GM12878 (cell line): ENCODE data around the gene ESR1. TPM values are rescaled to one million over a fixed set of nuclear protein-coding genes. Genes with fewer than 3 reads are reported as not detected.

Experiments used
- ATAC-seq: fragments of 200-7000 bp; cut with Tn5 transposase; 3 replicates; pipeline ENCODE4 v1.9.1; 2020; ENCODE audit warnings: mild to moderate bottlenecking, moderate library complexity
- BruUV-seq: library from RNA; stranded (reverse); fragments of 400-500 nt; replicated peaks from 2 replicates; lab custom pipeline; 2021; lab: Mats Ljungman, UMichigan
- CTCF ChIA-PET: fragments of 300-600 bp; sonication (Branson Sonifier 250); formaldehyde crosslinking; extraction: SDS; loops from one replicate; lab custom pipeline; 2021; ENCODE audit warnings: inconsistent platforms; lab: Yijun Ruan, JAX
- POLR2A ChIA-PET: fragments of 350-600 bp; formaldehyde crosslinking; extraction: SDS; loops from one replicate; lab custom pipeline; 2021; ENCODE audit warnings: inconsistent platforms; lab: Charles Lee
- RAD21 ChIA-PET: fragments of 300-600 bp; sonication (Branson Sonifier 250); formaldehyde crosslinking; loops from one replicate; lab custom pipeline; 2023; ENCODE audit warnings: antibody characterized with exemption; ENCODE audit not compliant: unreplicated experiment; lab: Charles Lee
- SMC1A ChIA-PET: fragments of 300-600 bp; sonication (Branson Sonifier 250); formaldehyde crosslinking; loops from one replicate; lab custom pipeline; 2023; ENCODE audit not compliant: unreplicated experiment, uncharacterized antibody; lab: Charles Lee
- DNase-seq: peaks from one replicate; pipeline ENCODE4 v3.0.0-alpha.2; 2011; ENCODE audit warnings: low read depth, low spot score
- FAIRE-seq: peaks from 3 replicates; lab custom pipeline; 2011; peaks lifted over from hg19 to GRCh38; lab: Jason Lieb, UNC
- H2AFZ ChIP-seq: 2 replicates; pipeline ENCODE4 v1.6.0; 2011; ENCODE audit warnings: low read depth, low read length, control low read depth; ENCODE audit not compliant: control insufficient read depth
- H3K27ac ChIP-seq: 2 replicates; pipeline ENCODE4 v1.5.1; 2011; ENCODE audit warnings: control low read depth; ENCODE audit not compliant: control insufficient read depth, insufficient read depth
- H3K27me3 ChIP-seq, 2 experiments: replicated peaks in 1 of 2; 2 replicates each; pipeline versions ENCODE4 v1.6.0 to v1.6.1; 2011; ENCODE audit warnings: low read length in 1 of 2; ENCODE audit not compliant: control insufficient read depth in 2 of 2, insufficient read depth in 2 of 2
- H3K36me3 ChIP-seq, 2 experiments: 2 replicates each; pipeline ENCODE4 v1.5.1; 2011; ENCODE audit warnings: low read length in 1 of 2; ENCODE audit not compliant: control insufficient read depth in 2 of 2, insufficient read depth in 2 of 2
- H3K4me1 ChIP-seq: 2 replicates; pipeline ENCODE4 v1.6.1; 2011; ENCODE audit warnings: mild to moderate bottlenecking, low read length, moderate library complexity, mixed read lengths; ENCODE audit not compliant: control insufficient read depth, insufficient read depth
- H3K4me2 ChIP-seq: 2 replicates; pipeline ENCODE4 v1.6.0; 2011; ENCODE audit warnings: control low read depth; ENCODE audit not compliant: control insufficient read depth, insufficient read depth
- H3K4me3 ChIP-seq: fragments of 200-600 bp; sonication (generic); 2 replicates; pipeline ENCODE4 v1.5.1; 2016
- H3K79me2 ChIP-seq: 2 replicates; pipeline ENCODE4 v1.6.0; 2011; ENCODE audit warnings: low read length; ENCODE audit not compliant: control insufficient read depth, insufficient read depth
- H3K9ac ChIP-seq: 2 replicates; pipeline ENCODE4 v1.8.0; 2011; ENCODE audit warnings: low read length, control low read depth, mixed read lengths; ENCODE audit not compliant: control insufficient read depth, insufficient read depth
- H3K9me3 ChIP-seq: replicated peaks from 3 replicates; pipeline ENCODE4 v1.5.1; 2011; ENCODE audit warnings: mild to moderate bottlenecking, low read length; ENCODE audit not compliant: control insufficient read depth, insufficient read depth
- H4K20me1 ChIP-seq: 2 replicates; pipeline ENCODE4 v1.6.0; 2011; ENCODE audit not compliant: control insufficient read depth, insufficient read depth
- PAX8 ChIP-seq: fragments of 450-650 bp; IDR thresholded peaks from 2 replicates; pipeline ENCODE4 v1.6.1; 2017; ENCODE audit warnings: mild to moderate bottlenecking, moderate library complexity
- RCOR1 ChIP-seq: conservative IDR thresholded peaks from 2 replicates; pipeline ENCODE4 v1.6.1; 2012; ENCODE audit warnings: low read depth, low read length, improper control_type of control experiment
- SMARCA5 ChIP-seq: fragments of 450-650 bp; IDR thresholded peaks from 2 replicates; pipeline ENCODE4 v1.6.1; 2017; ENCODE audit warnings: mild to moderate bottlenecking
- WGBS: methylation state at CpG from one replicate; pipeline ENCODE4 v1.1.6; 2016; ENCODE audit warnings: low lambda C conversion rate; ENCODE audit not compliant: insufficient replicate concordance, insufficient coverage; ENCODE audit errors: missing lambda C conversion rate; 5-methylcytosine and 5-hydroxymethylcytosine counted together
- in situ Hi-C: fragments of 300-500 bp; cut with MboI; formaldehyde crosslinking; loops from 9 replicates; pipeline ENCODE4 v1.14.3; 2018; ENCODE audit warnings: mixed read lengths
- intact Hi-C: fragments of 100-400 bp; cut with micrococcal nuclease; formaldehyde crosslinking; loops from one replicate; pipeline ENCODE4 v1.14.2; 2022; ENCODE audit not compliant: unreplicated experiment
- polyA plus RNA-seq, 11 experiments: library from polyadenylated mRNA; depleted of rRNA in 4 of 11; unstranded in 6 of 11; stranded (reverse) in 5 of 11; fragments of >200 nt; fragmentation: Nextera tagmentation in 4 of 11; fragmentation: Illumina TruSeq in 1 of 11; extraction: Ambion mirVana in 4 of 11; extraction: Trizol in 1 of 11; gene quantifications; 1 replicate in 1 of 11; 2 replicates in 10 of 11; pipeline versions ENCODE4 v1.2.1 to v1.2.3, GENCODE V29; 2011 to 2016; ENCODE audit warnings: inconsistent platforms in 2 of 11, missing spikeins in 2 of 11, low read depth in 1 of 11
- total RNA-seq, 4 experiments: library from RNA; depleted of rRNA in 3 of 4; stranded (reverse); fragments of >200 nt in 3 of 4; fragmentation: Illumina TruSeq in 1 of 4; extraction: Trizol in 1 of 4; gene quantifications; 2 replicates each; pipeline versions ENCODE4 v1.2.1 to v1.2.3, GENCODE V29; 2013 to 2021
- TF ChIP-seq, protein P1 (sequence below): fragments of 450-650 bp; formaldehyde crosslinking; IDR thresholded peaks from 2 replicates; pipeline ENCODE4 v1.5.0; 2022; ENCODE audit warnings: mild to moderate bottlenecking, missing genetic modification characterization

ESR1 gene
- total and polyA plus RNA-seq, 10 of the 15 experiments (the other 5 are each of a cell fraction or from before 2014, with no cell fraction given), result 0.03 to 0.51 (median 0.21) TPM; not detected in 4

DNA sequence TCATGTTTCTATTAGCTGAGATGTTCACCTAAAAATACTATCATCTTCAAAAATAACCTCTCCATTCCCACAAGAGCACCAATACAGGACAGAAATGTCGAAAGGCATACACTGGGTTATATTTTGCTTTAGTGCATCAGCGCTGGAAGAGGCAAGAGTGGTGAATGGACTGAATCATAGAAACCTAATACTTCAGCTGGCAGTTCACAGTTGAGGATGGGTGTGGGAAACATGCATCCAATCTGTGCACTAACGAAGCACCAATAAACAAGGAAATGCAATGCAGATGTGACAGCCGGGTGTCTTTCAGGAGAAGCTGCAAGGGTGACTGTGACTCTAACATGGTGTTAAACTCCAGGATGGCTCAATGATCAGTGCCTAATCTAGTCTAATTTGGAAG, 365.8 kb downstream of the ESR1 start (continued):
- TF ChIP-seq RCOR1, result no peak

- Histone ChIP-seq H3K27me3 (no peaks in the 10 kb centered on the region), H3K4me3 (no peak overlapping the region), H4K20me1 (no peaks in the 10 kb centered on the region), H3K9me3 (peaks cover 6% of the 10 kb centered on the region), H2AFZ (no peak overlapping the region), H3K27ac (no peak overlapping the region), H3K79me2 (no peaks in the 10 kb centered on the region), H3K4me2 (no peak overlapping the region), H3K4me1 (peaks cover 13% of the 10 kb centered on the region; the same call in 1 of the 2 replicates), H3K36me3 (no peaks in the 10 kb centered on the region), H3K9ac (no peak overlapping the region)
- ChIA-PET CTCF (interaction anchor here (0.7 to 1.4 kb wide), 3 partner anchors 11 to 409 kb away, joined by 3 to 4 read pairs (median 4); no protein-coding TSS in a partner anchor), POLR2A (no interaction called here), SMC1A (interaction anchor here (0.8 to 1.4 kb wide), 2 partner anchors 9 to 11 kb away, joined by 3 to 5 read pairs; no protein-coding TSS in a partner anchor), RAD21 (interaction anchor here (1.1 kb wide), 1 partner anchor 16 kb away, joined by 3 read pairs; no protein-coding TSS in a partner anchor)
- FAIRE-seq (no peak), ATAC-seq (no peak), DNase-seq (no peak)
- WGBS, result 96% methylated on average over 2 of the region's 2 CpGs
- in situ Hi-C loops (no loop called here), intact Hi-C loops (no loop called here)
- TF ChIP-seq PAX8 (no peak), SMARCA5 (no peak)
- TF ChIP-seq, protein P1, sequence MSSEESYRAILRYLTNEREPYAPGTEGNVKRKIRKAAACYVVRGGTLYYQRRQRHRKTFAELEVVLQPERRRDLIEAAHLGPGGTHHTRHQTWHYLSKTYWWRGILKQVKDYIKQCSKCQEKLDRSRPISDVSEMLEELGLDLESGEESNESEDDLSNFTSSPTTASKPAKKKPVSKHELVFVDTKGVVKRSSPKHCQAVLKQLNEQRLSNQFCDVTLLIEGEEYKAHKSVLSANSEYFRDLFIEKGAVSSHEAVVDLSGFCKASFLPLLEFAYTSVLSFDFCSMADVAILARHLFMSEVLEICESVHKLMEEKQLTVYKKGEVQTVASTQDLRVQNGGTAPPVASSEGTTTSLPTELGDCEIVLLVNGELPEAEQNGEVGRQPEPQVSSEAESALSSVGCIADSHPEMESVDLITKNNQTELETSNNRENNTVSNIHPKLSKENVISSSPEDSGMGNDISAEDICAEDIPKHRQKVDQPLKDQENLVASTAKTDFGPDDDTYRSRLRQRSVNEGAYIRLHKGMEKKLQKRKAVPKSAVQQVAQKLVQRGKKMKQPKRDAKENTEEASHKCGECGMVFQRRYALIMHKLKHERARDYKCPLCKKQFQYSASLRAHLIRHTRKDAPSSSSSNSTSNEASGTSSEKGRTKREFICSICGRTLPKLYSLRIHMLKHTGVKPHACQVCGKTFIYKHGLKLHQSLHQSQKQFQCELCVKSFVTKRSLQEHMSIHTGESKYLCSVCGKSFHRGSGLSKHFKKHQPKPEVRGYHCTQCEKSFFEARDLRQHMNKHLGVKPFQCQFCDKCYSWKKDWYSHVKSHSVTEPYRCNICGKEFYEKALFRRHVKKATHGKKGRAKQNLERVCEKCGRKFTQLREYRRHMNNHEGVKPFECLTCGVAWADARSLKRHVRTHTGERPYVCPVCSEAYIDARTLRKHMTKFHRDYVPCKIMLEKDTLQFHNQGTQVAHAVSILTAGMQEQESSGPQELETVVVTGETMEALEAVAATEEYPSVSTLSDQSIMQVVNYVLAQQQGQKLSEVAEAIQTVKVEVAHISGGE (CRISPR knock-in tag), result no peak
- BruUV-seq, result no TSS peak
These were observed 366.5 kb downstream of the ESR1 start for GRCh38 chr6:152173957-152174356.
